Vagina (tissue), 2 donors: Measurements from ENCODE around the gene TMEFF1. TPM values are rescaled to one million over a fixed set of nuclear protein-coding genes. Genes with fewer than 3 reads are reported as not detected.

Experiments
- DNase-seq, 2 donors: peaks; one replicate each; pipeline ENCODE4 v3.0.0-alpha.2; 2017; ENCODE audit errors: extremely low spot score in 2 of 2
- H3K27ac ChIP-seq: fragments of 200-600 bp; sonication (generic); one replicate; pipeline ENCODE4 v1.5.1; 2019
- H3K27me3 ChIP-seq: fragments of 200-600 bp; sonication (generic); one replicate; pipeline ENCODE4 v1.5.1; 2019
- H3K36me3 ChIP-seq, 2 donors: fragments of 200-600 bp; sonication (generic); one replicate each; pipeline ENCODE4 v1.5.1; 2017 to 2019
- H3K4me1 ChIP-seq: fragments of 200-600 bp; sonication (generic); one replicate; pipeline ENCODE4 v1.5.1; 2019
- H3K4me3 ChIP-seq, 2 donors: fragments of 200-600 bp; sonication (generic); 1 replicate in 1 of 2; 2 replicates in 1 of 2; pipeline ENCODE4 v1.5.1; 2016 to 2019
- H3K9me3 ChIP-seq: fragments of 200-600 bp; sonication (generic); one replicate; pipeline ENCODE4 v1.5.1; 2019
- CTCF ChIP-seq, 3 experiments: fragments of 450-650 bp in 2 of 3; fragments of 200-600 bp in 1 of 3; sonication (generic) in 1 of 3; IDR thresholded peaks; one replicate each; pipeline ENCODE4 v1.5.1; 2017 to 2019; ENCODE audit warnings: antibody characterized with exemption in 3 of 3, mild to moderate bottlenecking in 2 of 3, moderate library complexity in 2 of 3
- POLR2A ChIP-seq, 2 donors: fragments of 450-650 bp; IDR thresholded peaks; one replicate each; pipeline ENCODE4 v1.6.1; 2017; ENCODE audit warnings: antibody characterized with exemption in 2 of 2, mild to moderate bottlenecking in 2 of 2, moderate library complexity in 2 of 2
- POLR2AphosphoS5 ChIP-seq, 2 donors: sonication (generic); formaldehyde crosslinking; IDR thresholded peaks; one replicate each; pipeline ENCODE4 v1.9.0; 2017; ENCODE audit warnings: antibody characterized with exemption in 2 of 2, mild to moderate bottlenecking in 2 of 2, low read depth in 1 of 2; ENCODE audit not compliant: insufficient read depth in 1 of 2
- intact Hi-C: fragments of 100-400 bp; cut with DNase I; formaldehyde crosslinking; loops from one replicate; pipeline ENCODE4 v1.15.1; 2023
- total RNA-seq: library from RNA; depleted of rRNA; stranded (reverse); fragments of >200 nt; gene quantifications from one replicate; pipeline ENCODE4 v1.2.3, GENCODE V29; 2016

Gene TMEFF1
- total RNA-seq, 1 donor from 2014 or later: not detected

DNA sequence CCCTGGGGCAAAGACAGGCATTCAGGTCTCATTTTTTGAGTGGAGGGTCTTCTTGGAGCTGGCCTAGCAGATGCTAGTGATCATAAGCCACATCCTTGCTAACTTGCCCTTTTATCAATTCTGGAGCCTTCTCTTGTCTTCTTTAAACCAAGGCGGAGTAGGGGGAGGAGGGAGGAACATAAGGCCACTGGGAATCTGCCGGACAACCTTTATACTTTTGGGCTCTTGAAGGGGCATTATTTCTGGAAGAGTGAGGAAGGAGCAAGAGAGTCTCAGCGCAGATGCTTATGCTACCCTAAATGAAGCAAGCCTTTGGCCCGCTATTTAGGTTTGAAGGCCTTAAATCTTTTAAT lies 2.0 kb downstream of the TMEFF1 start:
- no peaks in the 10 kb centered on the region for H3K27me3 ChIP-seq
- H3K9me3 ChIP-seq: no peaks in the 10 kb centered on the region
- TF ChIP-seq POLR2A (IDR thresholded peaks at IDR 0.05) (no peak), CTCF (IDR thresholded peaks at IDR 0.05) (no peak), POLR2AphosphoS5 (IDR thresholded peaks at IDR 0.05; ENCODE audit: insufficient read depth in 1 of 2, low read depth in 1 of 2) (no peak)
- DNase-seq: no peak
- no peak overlapping the region for H3K27ac ChIP-seq
- intact Hi-C loops: no loop called here
- no peak overlapping the region for H3K4me3 ChIP-seq
- H3K4me1 ChIP-seq: peaks cover 10% of the 10 kb centered on the region
- no peaks in the 10 kb centered on the region for H3K36me3 ChIP-seq

DNA sequence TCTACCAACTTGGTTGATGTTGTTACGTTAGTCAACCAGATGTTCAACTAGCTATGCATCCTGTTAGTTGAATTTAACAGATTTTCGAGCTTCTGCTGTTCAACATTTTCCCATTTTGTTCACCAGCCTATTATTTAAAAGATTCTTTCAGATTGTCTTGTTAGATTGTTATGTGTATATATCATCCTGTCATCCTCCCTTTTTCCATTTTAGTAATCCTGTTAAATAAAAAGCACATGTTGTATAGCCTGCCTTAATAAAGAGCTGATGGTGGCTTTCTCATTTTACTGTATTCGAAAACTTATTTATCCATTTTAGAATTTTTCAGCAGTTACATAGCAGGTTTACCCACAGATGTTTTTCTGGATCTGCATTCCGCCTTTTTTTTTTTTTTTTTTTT lies 4.3 kb downstream of the TMEFF1 start:
- Histone ChIP-seq H3K4me3 (no peak overlapping the region), H3K36me3 (no peaks in the 10 kb centered on the region), H3K27me3 (no peaks in the 10 kb centered on the region), H3K9me3 (no peaks in the 10 kb centered on the region), H3K27ac (no peak overlapping the region), H3K4me1 (peaks cover 10% of the 10 kb centered on the region)
- TF ChIP-seq CTCF (IDR thresholded peaks at IDR 0.05): no peak
- no peak for TF ChIP-seq POLR2AphosphoS5 (IDR thresholded peaks at IDR 0.05; ENCODE audit: insufficient read depth in 1 of 2, low read depth in 1 of 2)
- no peak for TF ChIP-seq POLR2A (IDR thresholded peaks at IDR 0.05)
- DNase-seq: no peak
- intact Hi-C loops: no loop called here

- no peaks in the 10 kb centered on the region for H3K27me3 ChIP-seq
Measured at GRCh38 chr9:100478192-100478591, 5.2 kb downstream of the TMEFF1 start.

DNA sequence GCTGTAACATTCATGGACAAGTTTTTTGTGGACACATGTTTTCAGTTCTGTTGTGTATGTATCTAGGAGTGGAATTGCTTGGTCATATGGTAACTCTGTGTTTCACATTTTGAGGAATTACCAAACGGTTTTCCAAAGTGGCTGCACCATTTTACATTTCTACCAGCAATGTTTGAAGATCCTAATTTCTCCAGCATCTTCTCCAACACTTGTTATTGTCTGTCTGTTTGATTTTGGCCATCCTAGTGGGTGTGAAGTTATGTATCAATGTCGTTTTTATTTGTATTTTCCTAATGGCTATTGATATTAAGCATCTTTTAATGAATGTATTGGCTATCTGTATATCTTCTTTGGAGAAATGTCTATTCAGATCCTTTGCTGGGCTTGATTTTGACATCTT lies 6.9 kb downstream of the TMEFF1 start:
- H3K4me3 ChIP-seq: no peak overlapping the region
- no peaks in the 10 kb centered on the region for H3K9me3 ChIP-seq
- H3K4me1 ChIP-seq: no peaks in the 10 kb centered on the region
- H3K36me3 ChIP-seq: no peaks in the 10 kb centered on the region
- intact Hi-C loops: no loop called here
- no peak overlapping the region for H3K27ac ChIP-seq
- TF ChIP-seq POLR2AphosphoS5 (IDR thresholded peaks at IDR 0.05; ENCODE audit: insufficient read depth in 1 of 2, low read depth in 1 of 2): no peak
- TF ChIP-seq POLR2A (IDR thresholded peaks at IDR 0.05): no peak
- TF ChIP-seq CTCF (IDR thresholded peaks at IDR 0.05): no peak
- H3K27me3 ChIP-seq: no peaks in the 10 kb centered on the region
- no peak for DNase-seq

More at GRCh38 chr9:100478192-100478591, 5.2 kb downstream of the TMEFF1 start:
- Histone ChIP-seq H3K4me1 (peaks cover 10% of the 10 kb centered on the region), H3K4me3 (no peak overlapping the region), H3K9me3 (no peaks in the 10 kb centered on the region), H3K27ac (no peak overlapping the region), H3K36me3 (no peaks in the 10 kb centered on the region)
- TF ChIP-seq CTCF (IDR thresholded peaks at IDR 0.05) (no peak), POLR2AphosphoS5 (IDR thresholded peaks at IDR 0.05; ENCODE audit: insufficient read depth in 1 of 2, low read depth in 1 of 2) (no peak), POLR2A (IDR thresholded peaks at IDR 0.05) (no peak)
- DNase-seq: no peak
- intact Hi-C loops: no loop called here

DNA sequence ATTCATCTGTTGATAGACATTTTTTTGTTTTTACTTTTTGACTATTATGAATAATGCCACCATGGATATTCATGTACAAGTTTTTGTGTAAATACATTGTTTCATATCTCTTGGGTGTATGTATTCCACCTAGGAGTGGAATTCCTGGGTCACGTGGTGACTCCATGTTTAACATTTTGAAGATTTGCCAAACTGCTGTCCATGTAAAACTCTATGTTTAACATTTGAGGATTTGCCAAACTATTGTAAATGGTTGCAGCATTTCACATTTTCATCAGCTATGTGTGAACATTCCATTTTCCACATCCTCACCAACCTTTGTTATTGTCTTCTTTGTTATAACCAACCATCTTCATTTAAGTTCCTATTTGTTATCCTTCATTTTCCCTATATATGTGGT lies 12.2 kb downstream of the TMEFF1 start:
- no peaks in the 10 kb centered on the region for H3K4me1 ChIP-seq
- no peak overlapping the region for H3K4me3 ChIP-seq
- intact Hi-C loops: no loop called here
- DNase-seq: no peak
- H3K9me3 ChIP-seq: no peaks in the 10 kb centered on the region
- TF ChIP-seq POLR2AphosphoS5 (IDR thresholded peaks at IDR 0.05; ENCODE audit: insufficient read depth in 1 of 2, low read depth in 1 of 2) (no peak), CTCF (IDR thresholded peaks at IDR 0.05) (no peak), POLR2A (IDR thresholded peaks at IDR 0.05) (no peak)
- no peaks in the 10 kb centered on the region for H3K36me3 ChIP-seq
- no peaks in the 10 kb centered on the region for H3K27me3 ChIP-seq
- H3K27ac ChIP-seq: no peak overlapping the region
